ENCODE results near the gene ZCCHC7. TPM values are rescaled to one million over a fixed set of nuclear protein-coding genes. Genes with fewer than 3 reads are reported as not detected.

Gene ZCCHC7
- total and polyA plus RNA-seq, 4 donors, result 3.3 to 9.7 (median 7.6) TPM

- Histone ChIP-seq H3K9ac (ENCODE audit: low read depth in 1 of 2, low read length in 2 of 2) (no peak overlapping the region), H3K4me3 (ENCODE audit: low read depth in 1 of 3, low read length in 3 of 3) (no peak overlapping the region), H3K27ac (ENCODE audit: low read depth in 1 of 2, low read length in 2 of 2) (no peak overlapping the region), H3K27me3 (ENCODE audit: control insufficient read depth in 4 of 4, insufficient read depth in 4 of 4, low read length in 3 of 4) (no peaks in the 10 kb centered on the region), H3K4me1 (ENCODE audit: control insufficient read depth in 4 of 4, insufficient read depth in 4 of 4, low read length in 3 of 4) (no peaks in the 10 kb centered on the region), H3K9me3 (ENCODE audit: control insufficient read depth in 4 of 4, low read length in 3 of 4) (no peaks in the 10 kb centered on the region), H3K36me3 (ENCODE audit: control insufficient read depth in 4 of 4, insufficient read depth in 3 of 4, low read depth in 1 of 4, low read length in 3 of 4) (no peaks in the 10 kb centered on the region)
- no peak for DNase-seq (ENCODE audit: low spot score)
- 90% methylated on average over 2 of the region's 2 CpGs for WGBS
- TF ChIP-seq, protein P1, sequence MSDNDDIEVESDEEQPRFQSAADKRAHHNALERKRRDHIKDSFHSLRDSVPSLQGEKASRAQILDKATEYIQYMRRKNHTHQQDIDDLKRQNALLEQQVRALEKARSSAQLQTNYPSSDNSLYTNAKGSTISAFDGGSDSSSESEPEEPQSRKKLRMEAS (IDR thresholded peaks at IDR 0.05), result no peak
- TF ChIP-seq YY1 (IDR thresholded peaks at IDR 0.05) (no peak), TAF1 (conservative IDR thresholded peaks at IDR 0.05) (no peak), RAD21 (IDR thresholded peaks at IDR 0.05) (no peak), REST (IDR thresholded peaks at IDR 0.05) (no peak)
- TF ChIP-seq, protein P2, sequence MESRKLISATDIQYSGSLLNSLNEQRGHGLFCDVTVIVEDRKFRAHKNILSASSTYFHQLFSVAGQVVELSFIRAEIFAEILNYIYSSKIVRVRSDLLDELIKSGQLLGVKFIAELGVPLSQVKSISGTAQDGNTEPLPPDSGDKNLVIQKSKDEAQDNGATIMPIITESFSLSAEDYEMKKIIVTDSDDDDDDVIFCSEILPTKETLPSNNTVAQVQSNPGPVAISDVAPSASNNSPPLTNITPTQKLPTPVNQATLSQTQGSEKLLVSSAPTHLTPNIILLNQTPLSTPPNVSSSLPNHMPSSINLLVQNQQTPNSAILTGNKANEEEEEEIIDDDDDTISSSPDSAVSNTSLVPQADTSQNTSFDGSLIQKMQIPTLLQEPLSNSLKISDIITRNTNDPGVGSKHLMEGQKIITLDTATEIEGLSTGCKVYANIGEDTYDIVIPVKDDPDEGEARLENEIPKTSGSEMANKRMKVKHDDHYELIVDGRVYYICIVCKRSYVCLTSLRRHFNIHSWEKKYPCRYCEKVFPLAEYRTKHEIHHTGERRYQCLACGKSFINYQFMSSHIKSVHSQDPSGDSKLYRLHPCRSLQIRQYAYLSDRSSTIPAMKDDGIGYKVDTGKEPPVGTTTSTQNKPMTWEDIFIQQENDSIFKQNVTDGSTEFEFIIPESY (IDR thresholded peaks at IDR 0.05), result no peak
- TF ChIP-seq, protein P3, sequence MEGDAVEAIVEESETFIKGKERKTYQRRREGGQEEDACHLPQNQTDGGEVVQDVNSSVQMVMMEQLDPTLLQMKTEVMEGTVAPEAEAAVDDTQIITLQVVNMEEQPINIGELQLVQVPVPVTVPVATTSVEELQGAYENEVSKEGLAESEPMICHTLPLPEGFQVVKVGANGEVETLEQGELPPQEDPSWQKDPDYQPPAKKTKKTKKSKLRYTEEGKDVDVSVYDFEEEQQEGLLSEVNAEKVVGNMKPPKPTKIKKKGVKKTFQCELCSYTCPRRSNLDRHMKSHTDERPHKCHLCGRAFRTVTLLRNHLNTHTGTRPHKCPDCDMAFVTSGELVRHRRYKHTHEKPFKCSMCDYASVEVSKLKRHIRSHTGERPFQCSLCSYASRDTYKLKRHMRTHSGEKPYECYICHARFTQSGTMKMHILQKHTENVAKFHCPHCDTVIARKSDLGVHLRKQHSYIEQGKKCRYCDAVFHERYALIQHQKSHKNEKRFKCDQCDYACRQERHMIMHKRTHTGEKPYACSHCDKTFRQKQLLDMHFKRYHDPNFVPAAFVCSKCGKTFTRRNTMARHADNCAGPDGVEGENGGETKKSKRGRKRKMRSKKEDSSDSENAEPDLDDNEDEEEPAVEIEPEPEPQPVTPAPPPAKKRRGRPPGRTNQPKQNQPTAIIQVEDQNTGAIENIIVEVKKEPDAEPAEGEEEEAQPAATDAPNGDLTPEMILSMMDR (IDR thresholded peaks at IDR 0.05; ENCODE audit: low read depth, low read length, missing input control), result no peak
Measured at GRCh38 chr9:37148181-37148580, 27.8 kb downstream of the ZCCHC7 start.

DNA sequence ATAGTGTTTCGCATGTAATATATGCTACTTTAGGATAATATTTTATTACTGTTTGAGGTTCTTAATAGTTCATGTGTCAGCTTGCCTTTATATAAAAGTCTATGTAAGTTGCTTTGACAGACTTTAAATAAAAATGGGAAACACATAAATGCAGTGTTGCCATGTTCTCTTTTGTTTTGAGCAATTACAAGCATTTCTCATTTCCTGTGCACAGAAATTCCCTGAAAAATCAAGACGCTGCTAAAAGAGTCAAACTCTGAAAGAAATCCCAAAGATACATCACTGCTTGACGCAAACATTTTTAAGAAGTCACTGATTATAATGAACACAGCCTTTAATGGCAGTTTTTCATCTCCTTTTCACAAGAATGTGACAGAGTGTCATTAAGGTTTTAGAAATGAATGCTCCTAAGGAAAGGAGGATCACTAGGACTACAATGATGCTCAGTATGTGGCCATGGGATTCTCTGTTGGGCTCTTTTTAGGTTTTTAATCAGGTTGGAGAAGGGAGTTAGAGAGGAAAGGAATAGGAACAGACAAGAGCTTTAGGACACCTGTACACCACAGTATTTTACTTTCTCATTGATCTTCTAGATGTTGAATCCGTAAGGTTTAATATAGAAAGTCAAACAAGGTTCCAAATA, 29.4 kb downstream of the ZCCHC7 start:
- DNase-seq (ENCODE audit: low spot score), result no peak
- Histone ChIP-seq H3K9me3 (ENCODE audit: control insufficient read depth in 4 of 4, low read length in 3 of 4) (no peaks in the 10 kb centered on the region), H3K36me3 (ENCODE audit: control insufficient read depth in 4 of 4, insufficient read depth in 3 of 4, low read depth in 1 of 4, low read length in 3 of 4) (no peaks in the 10 kb centered on the region), H3K27ac (ENCODE audit: low read depth in 1 of 2, low read length in 2 of 2) (no peak overlapping the region), H3K27me3 (ENCODE audit: control insufficient read depth in 4 of 4, insufficient read depth in 4 of 4, low read length in 3 of 4) (no peaks in the 10 kb centered on the region), H3K4me1 (ENCODE audit: control insufficient read depth in 4 of 4, insufficient read depth in 4 of 4, low read length in 3 of 4) (no peaks in the 10 kb centered on the region), H3K9ac (ENCODE audit: low read depth in 1 of 2, low read length in 2 of 2) (no peak overlapping the region), H3K4me3 (ENCODE audit: low read depth in 1 of 3, low read length in 3 of 3) (no peak overlapping the region)
- WGBS, result 90% methylated on average over 4 of the region's 4 CpGs
- TF ChIP-seq NR2F2 (IDR thresholded peaks at IDR 0.05) (no peak), TAF1 (conservative IDR thresholded peaks at IDR 0.05) (no peak), YY1 (IDR thresholded peaks at IDR 0.05) (no peak), HNF4A (conservative IDR thresholded peaks at IDR 0.05) (no peak), RAD21 (IDR thresholded peaks at IDR 0.05) (no peak), HNF4G (IDR thresholded peaks at IDR 0.05) (no peak), GABPA (IDR thresholded peaks at IDR 0.05 in 1 of 2, conservative IDR thresholded peaks at IDR 0.05 in 1 of 2) (no peak), EGR1 (IDR thresholded peaks at IDR 0.05; ENCODE audit: low read depth in 2 of 2) (no peak), SP1 (IDR thresholded peaks at IDR 0.05) (no peak), RXRA (IDR thresholded peaks at IDR 0.05) (no peak), FOXA1 (IDR thresholded peaks at IDR 0.05) (no peak), JUND (IDR thresholded peaks at IDR 0.05) (no peak), REST (IDR thresholded peaks at IDR 0.05) (no peak)
- TF ChIP-seq, protein P4, sequence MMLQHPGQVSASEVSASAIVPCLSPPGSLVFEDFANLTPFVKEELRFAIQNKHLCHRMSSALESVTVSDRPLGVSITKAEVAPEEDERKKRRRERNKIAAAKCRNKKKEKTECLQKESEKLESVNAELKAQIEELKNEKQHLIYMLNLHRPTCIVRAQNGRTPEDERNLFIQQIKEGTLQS (IDR thresholded peaks at IDR 0.05), result no peak
- TF ChIP-seq, protein P2 (IDR thresholded peaks at IDR 0.05), result no peak
- TF ChIP-seq, protein P1 (IDR thresholded peaks at IDR 0.05), result no peak
